H1 (cell line): ENCODE measurements around the gene FRK. TPM values are rescaled to one million over a fixed set of nuclear protein-coding genes. Genes with fewer than 3 reads are reported as not detected.
A peak's percentile ranks its signal among the peaks of the same experiment; 100 is the strongest.

Experiments
- CTCF ChIA-PET: fragments of 300-600 bp; sonication (Branson Sonifier 250); formaldehyde crosslinking; loops from one replicate; lab custom pipeline; 2021; ENCODE audit not compliant: partially characterized antibody; lab: Charles Lee
- POLR2A ChIA-PET: fragments of 300-600 bp; sonication (Branson Sonifier 250); formaldehyde crosslinking; loops from one replicate; lab custom pipeline; 2021; ENCODE audit warnings: inconsistent platforms; ENCODE audit not compliant: partially characterized antibody; lab: Charles Lee
- DNase-seq, 2 experiments: peaks; one replicate each; pipeline versions ENCODE4 v3.0.0 to v3.0.0-alpha.2; 2010 to 2022; ENCODE audit warnings: low spot score in 2 of 2, low read depth in 1 of 2, mixed read lengths in 1 of 2
- FAIRE-seq: peaks from 2 replicates; lab custom pipeline; 2011; peaks lifted over from hg19 to GRCh38; lab: Jason Lieb, UNC
- H2AFZ ChIP-seq: 2 replicates; pipeline ENCODE4 v1.8.1; 2012; ENCODE audit warnings: low read length, inconsistent platforms
- H2AK5ac ChIP-seq: 2 replicates; pipeline ENCODE4 v1.6.1; 2013; ENCODE audit warnings: low read depth, low read length
- H2BK120ac ChIP-seq: replicated peaks from 2 replicates; pipeline ENCODE3; 2013; ENCODE audit warnings: low read depth, low read length, inconsistent platforms
- H2BK12ac ChIP-seq: 2 replicates; pipeline ENCODE4 v1.6.1; 2013; ENCODE audit warnings: low read depth, low read length
- H2BK15ac ChIP-seq: 2 replicates; pipeline ENCODE4 v1.6.1; 2013; ENCODE audit warnings: low read length
- H2BK20ac ChIP-seq: 2 replicates; pipeline ENCODE4 v1.6.1; 2013; ENCODE audit warnings: low read length
- H2BK5ac ChIP-seq: 2 replicates; pipeline ENCODE4 v1.6.1; 2013; ENCODE audit warnings: low read depth, low read length
- H3K14ac ChIP-seq: 2 replicates; pipeline ENCODE4 v1.6.1; 2013; ENCODE audit warnings: inconsistent platforms; ENCODE audit not compliant: insufficient read length
- H3K18ac ChIP-seq: 2 replicates; pipeline ENCODE4 v1.6.1; 2013; ENCODE audit warnings: low read length; ENCODE audit errors: extremely low read depth
- H3K23ac ChIP-seq: 2 replicates; pipeline ENCODE4 v1.6.1; 2013; ENCODE audit warnings: inconsistent platforms; ENCODE audit not compliant: insufficient read length
- H3K23me2 ChIP-seq: 2 replicates; pipeline ENCODE4 v1.6.1; 2013; ENCODE audit warnings: low read depth, low read length
- H3K27ac ChIP-seq: 2 replicates; pipeline ENCODE4 v1.6.1; 2011; ENCODE audit warnings: low read depth, low read length, inconsistent platforms
- H3K27me3 ChIP-seq, 4 experiments: replicated peaks in 1 of 4; 1 replicate in 1 of 4; 2 replicates in 3 of 4; pipeline versions ENCODE4 v1.6.1 to v1.8.1; 2011 to 2013; ENCODE audit warnings: low read length in 3 of 4, mild to moderate bottlenecking in 3 of 4, inconsistent platforms in 2 of 4, mixed read lengths in 2 of 4, moderate library complexity in 1 of 4; ENCODE audit not compliant: control insufficient read depth in 3 of 4, insufficient read depth in 3 of 4; ENCODE audit errors: extremely low read depth in 1 of 4
- H3K36me3 ChIP-seq, 4 experiments: 2 replicates each; pipeline versions ENCODE4 v1.6.1 to v1.8.1; 2011 to 2013; ENCODE audit warnings: mild to moderate bottlenecking in 4 of 4, low read length in 3 of 4, moderate library complexity in 2 of 4, control low read depth in 1 of 4, inconsistent platforms in 1 of 4; ENCODE audit not compliant: insufficient read depth in 4 of 4, control insufficient read depth in 2 of 4
- H3K4ac ChIP-seq: replicated peaks from 2 replicates; pipeline ENCODE3; 2013; ENCODE audit warnings: low read length, low read depth, mixed read lengths, inconsistent platforms; ENCODE audit not compliant: insufficient read length
- H3K4me1 ChIP-seq, 4 experiments: replicated peaks in 1 of 4; 1 replicate in 1 of 4; 2 replicates in 3 of 4; pipeline versions ENCODE4 v1.6.1 to v1.8.1; 2011 to 2013; ENCODE audit warnings: low read length in 3 of 4, inconsistent platforms in 2 of 4, mixed read lengths in 1 of 4; ENCODE audit not compliant: insufficient read depth in 4 of 4, control insufficient read depth in 3 of 4
- H3K4me2 ChIP-seq, 2 experiments: 2 replicates each; pipeline versions ENCODE4 v1.6.1 to v1.8.1; 2011 to 2013; ENCODE audit warnings: low read depth in 2 of 2, low read length in 2 of 2, control low read depth in 1 of 2, inconsistent platforms in 1 of 2, mild to moderate bottlenecking in 1 of 2; ENCODE audit not compliant: insufficient read depth in 1 of 2
- H3K4me3 ChIP-seq, 4 experiments: fragments of 200-600, 300-600 bp in 1 of 4; sonication (generic), shearing (Covaris generic), sonication (Bioruptor Twin) in 1 of 4; 2 replicates each; pipeline versions ENCODE4 v1.5.1 to v1.8.1; 2011 to 2016; ENCODE audit warnings: low read length in 4 of 4, low read depth in 3 of 4, control low read depth in 2 of 4, inconsistent platforms in 2 of 4, mild to moderate bottlenecking in 2 of 4, mixed read lengths in 1 of 4, moderate library complexity in 1 of 4; ENCODE audit not compliant: insufficient read depth in 2 of 4; ENCODE audit errors: extremely low read depth in 1 of 4
- H3K56ac ChIP-seq: replicated peaks from 2 replicates; pipeline ENCODE3; 2013; ENCODE audit warnings: low read depth, mild to moderate bottlenecking, mixed read lengths, low read length, inconsistent platforms; ENCODE audit not compliant: insufficient read length
- H3K79me1 ChIP-seq: 2 replicates; pipeline ENCODE4 v1.6.1; 2013; ENCODE audit warnings: low read depth, low read length, control low read depth
- H3K79me2 ChIP-seq, 2 experiments: 2 replicates each; pipeline versions ENCODE4 v1.6.1 to v1.8.1; 2012 to 2013; ENCODE audit warnings: low read length in 2 of 2, mild to moderate bottlenecking in 2 of 2, inconsistent platforms in 1 of 2; ENCODE audit not compliant: insufficient read depth in 2 of 2, control insufficient read depth in 1 of 2
- H3K9ac ChIP-seq, 4 experiments: replicated peaks in 1 of 4; 1 replicate in 1 of 4; 2 replicates in 3 of 4; pipeline versions ENCODE4 v1.6.1 to v1.8.1; 2011 to 2013; ENCODE audit warnings: low read depth in 3 of 4, low read length in 3 of 4, control low read depth in 2 of 4, mild to moderate bottlenecking in 2 of 4, moderate library complexity in 2 of 4, inconsistent platforms in 1 of 4; ENCODE audit errors: extremely low read depth in 1 of 4
- H3K9me3 ChIP-seq, 2 experiments: 2 replicates each; pipeline versions ENCODE4 v1.6.1 to v1.8.1; 2012 to 2013; ENCODE audit warnings: mild to moderate bottlenecking in 2 of 2, moderate library complexity in 2 of 2, control low read depth in 1 of 2, inconsistent platforms in 1 of 2, low read depth in 1 of 2, low read length in 1 of 2, mixed read lengths in 1 of 2; ENCODE audit not compliant: insufficient read depth in 2 of 2
- H4K20me1 ChIP-seq, 2 experiments: replicated peaks in 1 of 2; 2 replicates each; pipeline versions ENCODE3 to v1.8.1; 2011 to 2013; ENCODE audit warnings: inconsistent platforms in 2 of 2, low read length in 2 of 2, mild to moderate bottlenecking in 1 of 2; ENCODE audit not compliant: insufficient read depth in 2 of 2, control insufficient read depth in 1 of 2
- H4K5ac ChIP-seq: 2 replicates; pipeline ENCODE4 v1.6.1; 2013; ENCODE audit warnings: low read length, low read depth, mixed read lengths, inconsistent platforms; ENCODE audit not compliant: insufficient read length
- H4K8ac ChIP-seq: 2 replicates; pipeline ENCODE4 v1.8.0; 2013; ENCODE audit warnings: mild to moderate bottlenecking, moderate library complexity, low read length, inconsistent platforms; ENCODE audit not compliant: insufficient read depth; ENCODE audit errors: extremely low read depth
- H4K91ac ChIP-seq: replicated peaks from 2 replicates; pipeline ENCODE3; 2013; ENCODE audit warnings: low read length, mixed read lengths, inconsistent platforms; ENCODE audit not compliant: insufficient read length
- SIN3A ChIP-seq, 2 experiments: IDR thresholded peaks in 1 of 2; conservative IDR thresholded peaks in 1 of 2; 2 replicates each; pipeline ENCODE4 v1.6.1; 2011 to 2012; ENCODE audit warnings: low read length in 2 of 2, improper control_type of control experiment in 1 of 2, low read depth in 1 of 2, mild to moderate bottlenecking in 1 of 2
- SRF ChIP-seq: IDR thresholded peaks from 2 replicates; pipeline ENCODE4 v1.6.1; 2011; ENCODE audit warnings: mild to moderate bottlenecking, low read depth, low read length, moderate library complexity
- WGBS, 2 experiments: shearing (Covaris generic) in 1 of 2; methylation state at CpG; one replicate each; pipeline versions ENCODE4 v1.1.6 to v1.1.7; 2013 to 2015; ENCODE audit warnings: low lambda C conversion rate in 2 of 2, mixed read lengths in 2 of 2, inconsistent platforms in 1 of 2, low coverage in 1 of 2, missing lambda C conversion rate in 1 of 2; ENCODE audit not compliant: insufficient replicate concordance in 2 of 2, insufficient coverage in 1 of 2, insufficient read length in 1 of 2; ENCODE audit errors: extremely low coverage in 1 of 2, missing lambda C conversion rate in 1 of 2; 5-methylcytosine and 5-hydroxymethylcytosine counted together
- polyA plus RNA-seq, 7 experiments: library from polyadenylated mRNA; depleted of rRNA in 3 of 7; stranded (reverse) in 5 of 7; unstranded in 2 of 7; fragments of >200 nt in 5 of 7; fragments of 200-250 nt in 2 of 7; gene quantifications; 1 replicate in 5 of 7; 2 replicates in 1 of 7; 4 replicates in 1 of 7; pipeline versions ENCODE4 v1.2.1 to v1.2.3, GENCODE V29; 2011 to 2013; ENCODE audit warnings: missing spikeins in 2 of 7, mixed read lengths in 2 of 7
- total RNA-seq: library from RNA; stranded (reverse); fragmentation: NEBNext Ultra II Directional; extraction: Animal tissue kit (Norgen Biotek cat#: 25700); gene quantifications from 2 replicates; pipeline ENCODE4 v1.2.1, GENCODE V29; 2021

The FRK gene
- total and polyA plus RNA-seq, 2 of the 8 experiments (the other 6 are each of a cell fraction or from before 2014, with no cell fraction given): 0.11 to 0.24 TPM

- Histone ChIP-seq H3K79me1 (no peaks in the 10 kb centered on the region), H4K5ac (no peak overlapping the region), H3K18ac (no peak overlapping the region), H3K56ac (no peak overlapping the region), H3K27me3 (no peaks in the 10 kb centered on the region), H2AK5ac (no peak overlapping the region), H3K4me2 (no peak overlapping the region), H2BK5ac (no peak overlapping the region), H3K36me3 (no peaks in the 10 kb centered on the region), H4K91ac (no peak overlapping the region), H3K4me3 (no peak overlapping the region), H3K14ac (no peak overlapping the region), H2AFZ (no peak overlapping the region), H3K4me1 (no peaks in the 10 kb centered on the region), H3K4ac (no peak overlapping the region), H2BK12ac (no peak overlapping the region), H3K27ac (no peak overlapping the region), H3K23ac (no peak overlapping the region), H2BK15ac (no peak overlapping the region), H3K79me2 (no peaks in the 10 kb centered on the region)
- CTCF ChIA-PET: interaction anchor here (0.8 to 1.6 kb wide), 4 partner anchors 10 to 47 kb away, joined by 3 to 4 read pairs (median 4); no protein-coding TSS in a partner anchor
- FAIRE-seq (no peak), DNase-seq (no peak)
- POLR2A ChIA-PET: no interaction called here
- TF ChIP-seq SIN3A (conservative IDR thresholded peaks at IDR 0.05 in 1 of 2, IDR thresholded peaks at IDR 0.05 in 1 of 2; ENCODE audit: low read depth in 1 of 2, low read length in 2 of 2) (no peak), SRF (0 out of 2 replicates have a peak, but pooled peaks have one; percentile 16)
- TF ChIP-seq, all 59 proteins: peak for 1
- Histone ChIP-seq H4K8ac (no peak overlapping the region), H3K9ac (no peak overlapping the region), H2BK120ac (no peak overlapping the region), H3K9me3 (no peaks in the 10 kb centered on the region), H3K23me2 (no peaks in the 10 kb centered on the region), H4K20me1 (no peaks in the 10 kb centered on the region), H2BK20ac (no peak overlapping the region)
- 64% methylated on average over 2 of the region's 2 CpGs; no CpG with 5 or more reads in 1 of the 2 experiments for WGBS, 2 experiments
Observed at GRCh38 chr6:116066789-116067188, 6.1 kb upstream of the FRK start.
